GM18519 (cell line): ENCODE results near the gene GATB.
"Not testable (repeated sequence)": the region's sequence is repeated elsewhere in the genome, so short reads cannot be mapped to it uniquely, and the experiment has no call there.

Experiments used
- ATAC-seq: cut with Tn5 transposase; IDR thresholded peaks from one replicate; pipeline ENCODE4 v1.9.1; 2021; ENCODE audit warnings: mild to moderate bottlenecking, moderate library complexity; ENCODE audit not compliant: unreplicated experiment, low FRiP score

Gene GATB

GRCh38 chr4:151785484-151786157 is 24.8 kb upstream of the GATB start:
- ATAC-seq: no peak

GRCh38 chr4:151784706-151785105 is 23.9 kb upstream of the GATB start:
- ATAC-seq: no peak

DNA sequence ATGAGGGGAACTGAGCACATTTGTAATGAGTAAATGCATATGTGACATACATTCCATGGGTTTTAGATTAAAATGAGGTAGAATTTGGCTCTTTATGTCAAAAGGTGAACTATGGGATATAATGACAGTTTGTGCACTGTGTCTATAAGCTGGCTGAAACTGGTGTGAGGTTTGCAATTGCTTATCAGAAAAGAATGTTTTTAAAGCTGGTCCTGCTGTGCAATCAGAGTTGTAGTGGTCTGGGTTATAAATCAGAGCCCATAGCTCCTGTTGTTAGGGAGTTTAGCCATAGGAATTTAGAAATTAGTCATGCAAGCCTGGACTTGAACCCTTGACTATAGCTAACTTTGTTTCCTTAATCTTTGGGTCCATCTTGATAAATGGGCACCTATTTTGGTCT is 23.1 kb upstream of the GATB start:
- ATAC-seq: no peak

- ATAC-seq: no peak
Observed at GRCh38 chr4:151782296-151782695, 21.5 kb upstream of the GATB start.

- ATAC-seq: no peak
Observed at GRCh38 chr4:151781026-151781425, 20.2 kb upstream of the GATB start.

DNA sequence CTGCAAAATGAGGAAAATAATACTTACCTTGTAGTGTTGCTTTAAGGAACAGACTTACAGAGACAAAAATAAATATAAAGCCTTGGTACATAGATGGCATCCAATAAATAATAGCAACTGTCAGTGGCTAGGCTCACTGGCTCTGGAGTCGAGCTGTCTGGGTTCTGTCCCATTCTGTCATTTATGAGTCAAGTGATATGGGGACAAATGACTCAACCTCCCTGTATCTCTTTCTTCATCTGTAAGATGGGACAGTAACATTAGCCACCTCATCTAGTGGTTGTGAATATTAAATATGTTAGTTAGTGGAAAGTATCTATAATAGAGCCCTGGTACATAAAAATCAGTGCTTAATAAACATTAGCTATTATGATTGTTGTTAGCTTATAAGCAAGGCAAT is 16.7 kb upstream of the GATB start:
- no peak for ATAC-seq

DNA sequence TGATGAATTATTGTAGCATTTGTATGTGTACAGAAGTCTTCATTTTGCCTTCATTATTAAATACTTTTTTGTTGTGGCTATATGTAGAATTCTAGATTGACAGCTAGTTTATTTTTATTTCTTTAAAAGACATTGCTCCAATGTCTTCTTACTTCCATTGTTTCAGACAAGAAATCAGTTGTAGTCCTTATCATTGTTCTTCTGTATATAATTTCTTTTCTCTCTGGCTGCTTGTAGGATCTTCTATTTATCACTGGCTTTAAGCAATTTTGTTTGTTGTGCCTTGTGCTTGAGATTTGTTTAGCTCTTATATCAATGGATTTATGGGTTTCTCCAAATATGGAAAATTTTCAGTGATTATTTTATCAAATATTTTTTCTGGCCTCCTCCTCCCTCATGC is 13.5 kb upstream of the GATB start:
- ATAC-seq: no peak

DNA sequence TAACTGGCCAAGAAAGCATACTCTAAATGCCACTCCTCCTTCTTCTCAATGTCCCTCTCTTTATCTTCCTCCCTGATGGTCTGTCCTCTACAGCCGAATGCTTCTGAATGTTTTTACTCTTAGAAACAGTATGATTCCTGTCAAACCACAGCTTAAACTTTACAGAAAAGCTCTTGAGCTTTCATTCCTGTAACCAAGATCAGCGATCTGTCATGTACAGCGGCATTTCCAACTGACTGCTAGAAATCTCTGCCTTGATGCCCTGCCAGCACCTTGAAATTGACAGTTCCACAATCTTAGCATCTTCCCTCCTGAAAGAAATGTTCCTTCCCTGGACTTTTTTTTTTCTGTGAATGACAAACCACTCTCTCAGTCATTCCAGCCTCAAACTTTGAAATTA is 11.5 kb upstream of the GATB start:
- ATAC-seq: no peak

GRCh38 chr4:151771664-151772063 is 10.9 kb upstream of the GATB start:
- ATAC-seq: no peak

GRCh38 chr4:151770154-151770553 is 9.3 kb upstream of the GATB start:
- no peak for ATAC-seq

GRCh38 chr4:151768835-151769234 is 8.0 kb upstream of the GATB start:
- ATAC-seq: no peak

DNA sequence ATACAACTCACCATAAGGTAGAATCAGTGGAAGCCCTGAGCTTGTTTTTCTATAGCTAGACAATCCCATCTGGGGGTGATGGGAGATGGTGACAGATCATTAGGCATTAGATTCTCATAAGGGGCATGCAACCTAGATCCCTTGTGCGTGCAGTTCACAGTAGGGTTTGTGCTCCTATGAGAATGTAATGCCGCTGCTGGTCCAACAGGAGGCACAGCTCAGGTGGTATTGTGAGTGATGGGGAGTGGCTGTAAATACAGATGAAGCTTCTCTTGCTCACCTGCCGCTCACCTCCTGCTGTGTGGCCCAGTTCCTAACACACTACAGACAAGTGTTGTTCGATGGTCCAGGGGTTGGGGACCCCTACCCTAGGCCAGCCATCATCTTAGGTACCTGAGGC is 5.9 kb upstream of the GATB start:
- ATAC-seq: no peak

GRCh38 chr4:151760002-151760401 is 805 bp downstream of the GATB start:
- no peak for ATAC-seq

- no peak for ATAC-seq
Observed at GRCh38 chr4:151753056-151753455, 7.8 kb downstream of the GATB start.

GRCh38 chr4:151750156-151750555 is 10.7 kb downstream of the GATB start:
- ATAC-seq: no peak

DNA sequence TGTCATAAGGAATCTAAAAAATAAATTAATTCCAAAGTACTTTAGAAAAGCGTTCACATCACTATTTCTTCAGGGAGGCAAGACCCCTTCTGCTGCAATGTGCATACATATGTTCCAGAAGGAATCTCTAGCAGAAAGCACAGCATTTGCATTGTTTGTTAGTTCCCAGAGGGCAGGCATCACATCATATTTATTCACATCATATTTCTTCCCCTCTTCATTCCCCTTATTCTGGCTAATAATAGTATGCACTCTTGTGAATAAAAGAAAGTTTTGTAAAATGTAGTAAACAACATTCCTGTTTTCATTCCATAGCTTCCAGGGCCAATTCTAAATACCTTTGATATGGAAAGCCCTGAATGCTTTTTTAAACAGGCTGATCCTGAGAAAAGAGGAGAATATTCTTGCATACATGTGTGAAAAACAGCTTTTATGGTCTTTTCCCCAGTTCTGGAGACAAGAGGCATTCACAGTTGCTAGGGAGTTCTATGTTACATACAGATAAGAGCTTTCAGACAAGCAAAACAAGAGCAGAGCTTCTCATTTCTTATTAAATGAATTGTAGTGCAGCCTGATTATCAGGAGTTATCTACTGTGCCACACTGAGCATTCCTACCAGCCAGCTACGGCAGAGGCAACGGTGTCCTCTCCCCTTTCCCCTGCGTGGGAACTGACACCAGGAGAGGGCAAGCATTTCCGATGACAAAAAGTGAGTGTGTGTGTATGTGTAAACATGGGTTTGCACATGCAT is 15.2 kb downstream of the GATB start:
- ATAC-seq: no peak

- ATAC-seq: no peak
Observed at GRCh38 chr4:151744614-151745013, 16.2 kb downstream of the GATB start.

DNA sequence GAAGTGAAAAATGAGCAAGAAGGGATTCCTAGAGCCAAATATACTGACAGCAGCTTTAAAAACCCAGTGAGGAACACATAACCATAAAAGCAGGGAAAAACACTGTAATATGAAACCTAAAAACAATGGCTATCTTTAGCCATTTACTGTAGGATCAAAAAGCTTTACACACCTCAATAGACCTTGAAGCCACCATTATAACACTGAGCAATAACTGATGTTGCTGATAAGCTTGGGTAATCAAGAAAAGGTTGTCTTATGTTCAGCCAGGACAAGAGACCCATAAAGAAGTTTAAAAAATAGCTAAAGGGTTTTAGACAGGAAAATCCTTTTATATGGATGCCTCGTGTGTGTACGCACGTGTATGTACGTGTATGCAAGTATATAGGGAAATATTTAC is 16.9 kb downstream of the GATB start:
- ATAC-seq: no peak

- no peak for ATAC-seq
Observed at GRCh38 chr4:151743128-151743854, 17.5 kb downstream of the GATB start.

- no peak for ATAC-seq
Observed at GRCh38 chr4:151738720-151739517, 21.9 kb downstream of the GATB start.

- not testable (repeated sequence) for ATAC-seq
Observed at GRCh38 chr4:151736852-151737251, 24.0 kb downstream of the GATB start.
